ENCODE results near the gene CDH4.

The CDH4 gene

DNA sequence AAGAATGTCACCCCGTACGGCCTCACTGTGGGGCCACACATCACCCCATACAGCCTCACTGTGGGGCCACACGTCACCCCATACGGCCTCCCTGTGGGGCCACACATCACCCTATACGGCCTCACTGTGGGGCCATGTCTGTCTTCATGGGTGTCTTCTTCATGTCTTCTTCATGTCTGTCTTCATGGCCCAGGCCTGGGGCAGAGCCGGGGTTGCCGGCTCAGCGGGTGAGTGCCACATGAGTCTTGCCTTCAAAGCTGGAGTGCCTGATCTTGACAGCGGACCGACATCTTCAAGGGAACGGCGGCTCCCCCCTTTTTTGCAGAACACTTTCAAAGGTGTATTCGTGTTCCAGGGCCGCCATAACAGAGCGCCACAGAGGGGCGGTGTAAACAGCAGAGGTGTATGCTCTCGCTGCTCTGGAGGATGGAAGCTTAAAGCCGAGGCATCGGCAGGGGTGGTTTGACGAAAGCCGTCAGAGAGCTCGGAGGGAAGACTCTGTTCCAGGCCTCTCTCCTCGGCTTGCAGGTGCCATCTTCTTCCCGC is 448.6 kb downstream of the CDH4 start:
- Mint-ChIP-seq H3K4me3 (no peak overlapping the region), H3K4me1 (no peaks in the 10 kb centered on the region), H3K9me3 (no peaks in the 10 kb centered on the region), H3K27ac (no peak overlapping the region), H3K36me3 (no peaks in the 10 kb centered on the region)
- ATAC-seq (no peak), DNase-seq (ENCODE audit: low spot score in 2 of 2) (no peak)

DNA sequence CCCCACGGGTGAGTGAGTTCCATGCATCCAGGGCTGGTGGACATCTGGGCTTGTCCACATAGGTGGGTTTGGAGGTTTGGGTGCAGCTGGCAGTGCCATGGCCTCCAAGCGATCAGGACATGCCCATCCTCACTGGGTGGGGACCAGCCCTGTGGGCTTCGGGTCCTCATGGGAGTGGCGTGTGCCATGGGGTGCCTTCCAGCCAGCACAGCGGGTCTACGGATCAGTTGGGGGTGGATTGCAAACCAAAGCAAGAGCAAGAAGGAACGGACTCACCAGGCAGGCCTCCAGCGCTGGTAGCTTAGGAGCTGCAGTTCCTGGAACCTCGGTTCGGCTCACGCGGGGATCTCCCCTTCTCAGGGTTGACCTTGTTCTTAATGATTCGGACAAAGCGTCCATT is 449.3 kb downstream of the CDH4 start:
- H3K9me3 Mint-ChIP-seq, result no peaks in the 10 kb centered on the region
- H3K4me1 Mint-ChIP-seq, result no peaks in the 10 kb centered on the region
- H3K36me3 Mint-ChIP-seq, result no peaks in the 10 kb centered on the region
- no peak for DNase-seq (ENCODE audit: low spot score in 2 of 2)
- H3K4me3 Mint-ChIP-seq, result no peak overlapping the region
- ATAC-seq, result no peak
- H3K27ac Mint-ChIP-seq, result no peak overlapping the region

DNA sequence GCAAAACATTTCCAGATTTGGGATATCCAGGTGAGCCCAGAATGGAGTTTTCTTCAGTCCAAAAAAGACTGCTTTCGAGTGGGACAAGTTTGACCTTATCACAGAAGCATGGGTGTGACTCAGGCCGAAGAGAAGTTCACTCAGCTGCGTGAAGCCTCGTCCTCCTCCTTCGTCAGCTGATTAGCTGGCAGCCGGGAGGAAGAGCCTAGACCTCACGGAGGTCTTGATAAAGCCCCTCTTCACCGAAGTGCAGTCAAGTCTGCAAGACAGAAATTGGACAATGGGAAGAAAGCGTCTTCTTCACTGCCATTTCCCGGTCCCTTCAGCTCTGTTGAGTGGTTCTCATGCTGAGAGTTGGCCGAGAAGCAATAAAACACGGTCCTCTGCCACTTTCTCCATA is 449.7 kb downstream of the CDH4 start:
- Mint-ChIP-seq H3K9me3 (no peaks in the 10 kb centered on the region), H3K36me3 (no peaks in the 10 kb centered on the region), H3K4me1 (no peaks in the 10 kb centered on the region), H3K27ac (no peak overlapping the region), H3K4me3 (no peak overlapping the region)
- DNase-seq (ENCODE audit: low spot score in 2 of 2) (no peak), ATAC-seq (no peak)

DNA sequence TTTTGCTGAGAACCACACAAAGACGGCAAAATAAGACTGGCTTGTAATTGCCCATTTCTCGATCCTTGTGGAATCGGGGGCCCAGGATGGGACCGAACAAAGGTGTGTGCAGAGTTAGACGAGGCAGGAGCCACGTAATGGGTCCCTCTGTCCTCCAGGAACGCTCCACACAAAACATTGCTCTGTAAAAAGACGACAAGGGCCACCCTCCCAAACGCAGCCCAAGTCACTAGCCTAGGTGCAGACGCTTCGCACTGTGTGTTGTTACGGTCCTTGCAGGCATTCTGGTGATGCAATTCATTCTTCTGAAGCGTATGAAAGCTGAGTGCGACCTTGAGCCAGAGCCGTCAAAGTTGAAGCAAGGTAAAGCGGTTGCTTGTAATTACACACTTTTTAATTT is 450.2 kb downstream of the CDH4 start:
- H3K27ac Mint-ChIP-seq, result no peak overlapping the region
- H3K36me3 Mint-ChIP-seq, result no peaks in the 10 kb centered on the region
- H3K4me1 Mint-ChIP-seq, result no peaks in the 10 kb centered on the region
- ATAC-seq, result no peak
- no peaks in the 10 kb centered on the region for H3K9me3 Mint-ChIP-seq
- H3K4me3 Mint-ChIP-seq, result no peak overlapping the region
- DNase-seq (ENCODE audit: low spot score in 2 of 2), result no peak

DNA sequence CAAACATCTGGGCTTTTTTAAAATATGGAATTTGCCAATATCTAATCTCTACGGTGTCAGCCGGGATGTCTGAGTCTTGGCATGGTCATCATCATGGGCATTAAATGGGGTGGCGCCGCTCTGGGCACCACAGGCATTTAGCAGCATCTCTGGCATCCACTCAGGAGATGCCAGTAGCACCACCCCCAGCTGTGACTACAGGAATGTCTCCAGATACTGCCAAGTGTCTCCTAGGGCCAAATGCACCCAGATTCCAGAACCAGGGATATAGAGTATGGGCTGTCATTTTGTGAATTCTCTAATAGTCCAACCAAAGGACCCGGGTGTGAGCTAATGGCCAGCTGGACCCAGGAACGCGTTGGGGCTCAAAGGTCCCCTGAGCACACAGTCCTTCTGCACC is 452.6 kb downstream of the CDH4 start:
- ATAC-seq, result no peak
- H3K4me1 Mint-ChIP-seq, result no peaks in the 10 kb centered on the region
- no peak overlapping the region for H3K4me3 Mint-ChIP-seq
- no peak for DNase-seq (ENCODE audit: low spot score in 2 of 2)
- no peak overlapping the region for H3K27ac Mint-ChIP-seq
- H3K9me3 Mint-ChIP-seq, result no peaks in the 10 kb centered on the region
- no peaks in the 10 kb centered on the region for H3K36me3 Mint-ChIP-seq

DNA sequence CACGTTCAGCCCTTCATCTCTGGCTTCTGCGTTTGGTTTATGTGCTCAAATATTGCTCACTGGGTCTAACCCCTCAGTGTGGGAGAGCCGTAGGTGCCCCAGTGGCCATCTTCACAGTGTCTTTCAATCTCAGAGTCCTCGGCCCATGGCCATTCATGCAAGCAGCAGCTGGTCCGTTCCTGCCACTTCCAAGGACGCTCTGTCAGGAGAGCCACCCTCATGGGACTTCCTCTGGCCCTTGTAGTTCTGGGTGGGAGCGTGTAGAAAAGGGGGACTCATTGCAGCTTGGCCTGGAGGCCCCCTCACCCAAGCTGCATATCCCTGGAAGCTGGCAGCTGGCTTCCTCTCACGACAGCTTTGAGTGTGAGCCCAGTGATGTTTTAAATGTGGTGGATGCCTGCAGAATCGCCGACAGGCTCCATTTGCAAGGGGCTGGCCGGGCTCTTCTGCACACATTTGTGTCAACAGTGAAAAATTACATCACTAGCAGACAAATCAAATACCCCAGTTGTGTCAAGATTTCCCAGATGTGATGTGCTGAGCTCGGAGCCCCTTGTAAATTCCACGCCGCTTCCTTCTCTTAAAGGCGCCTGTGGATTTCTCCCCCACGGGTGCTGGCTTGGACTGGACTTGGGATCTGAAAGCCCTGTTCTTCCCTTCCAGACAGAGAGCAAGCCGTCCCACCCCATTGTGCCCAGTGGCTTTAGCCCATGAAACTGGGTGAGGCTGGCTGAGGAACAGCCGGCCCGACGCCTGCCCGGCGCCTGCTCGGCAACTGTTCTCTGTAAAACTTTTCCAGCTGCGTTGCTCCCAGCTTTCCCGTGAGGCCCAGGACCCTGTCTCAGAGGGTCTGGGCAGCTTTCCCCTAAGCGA is 453.6 kb downstream of the CDH4 start:
- no peak for DNase-seq (ENCODE audit: low spot score in 2 of 2)
- no peak for ATAC-seq
- H3K4me1 Mint-ChIP-seq, result no peaks in the 10 kb centered on the region
- H3K36me3 Mint-ChIP-seq, result no peaks in the 10 kb centered on the region
- H3K27ac Mint-ChIP-seq, result no peak overlapping the region
- H3K9me3 Mint-ChIP-seq, result no peaks in the 10 kb centered on the region
- H3K4me3 Mint-ChIP-seq, result no peak overlapping the region

DNA sequence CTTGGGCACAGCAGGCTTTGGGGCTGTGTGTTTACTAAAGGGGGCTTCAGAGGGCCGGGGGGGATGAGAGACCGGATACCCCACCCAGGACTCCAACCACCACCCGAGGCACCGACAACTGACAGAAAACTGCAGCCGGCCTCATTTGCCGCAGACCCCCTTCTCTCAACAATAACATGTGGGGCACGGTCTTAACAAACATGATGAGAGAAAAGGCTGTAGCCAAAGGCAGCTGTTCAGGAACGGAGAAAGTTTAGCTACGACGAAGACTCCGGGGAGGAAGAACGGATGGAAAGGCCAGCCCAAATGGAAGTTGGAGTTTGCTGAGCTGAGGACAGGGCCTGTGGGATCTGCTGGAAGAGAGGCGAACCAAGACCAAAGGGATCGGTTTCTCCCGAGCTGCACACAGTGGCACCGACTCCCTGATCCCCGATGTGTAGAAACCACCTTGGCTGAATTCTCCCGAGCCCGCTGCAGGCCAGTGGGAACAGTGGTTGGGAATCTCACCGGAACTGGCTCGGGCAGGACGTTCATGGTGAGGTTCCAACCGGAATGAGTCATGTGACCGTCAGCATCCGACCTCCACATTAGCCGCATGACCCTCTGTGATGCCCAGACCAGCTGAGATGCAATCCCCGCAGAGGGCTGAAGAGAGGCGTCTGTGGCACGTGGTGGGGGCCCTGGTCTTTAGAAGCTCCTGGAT is 454.3 kb downstream of the CDH4 start:
- Mint-ChIP-seq H3K4me1 (no peaks in the 10 kb centered on the region), H3K4me3 (no peak overlapping the region), H3K27ac (no peak overlapping the region), H3K36me3 (no peaks in the 10 kb centered on the region), H3K9me3 (peaks cover 3% of the 10 kb centered on the region)
- no peak for ATAC-seq
- DNase-seq (ENCODE audit: low spot score in 2 of 2), result no peak

DNA sequence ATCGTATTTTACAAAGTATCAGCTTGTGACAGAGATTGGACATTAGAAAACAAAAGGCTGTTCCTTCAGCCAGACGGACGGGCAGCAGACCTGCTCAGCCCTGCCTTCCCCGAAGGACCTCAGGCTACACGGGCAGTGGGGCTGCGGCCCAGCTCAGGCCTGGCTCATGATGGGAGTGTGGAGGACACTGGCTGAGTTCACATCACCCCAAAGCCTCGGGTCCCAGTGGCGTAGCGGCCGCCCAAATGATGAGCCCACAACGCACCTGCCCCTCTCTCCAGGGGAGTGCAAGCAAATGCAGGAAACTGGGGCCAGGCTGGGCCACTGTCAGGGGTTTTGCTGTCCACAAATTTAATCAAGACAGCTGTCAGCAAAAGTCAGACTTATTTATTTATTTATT is 456.8 kb downstream of the CDH4 start:
- H3K9me3 Mint-ChIP-seq, result peaks cover 4% of the 10 kb centered on the region
- no peaks in the 10 kb centered on the region for H3K36me3 Mint-ChIP-seq
- DNase-seq (ENCODE audit: low spot score in 2 of 2) (no peak), ATAC-seq (no peak)
- H3K4me1 Mint-ChIP-seq, result no peaks in the 10 kb centered on the region
- no peak overlapping the region for H3K27ac Mint-ChIP-seq
- H3K4me3 Mint-ChIP-seq, result no peak overlapping the region

DNA sequence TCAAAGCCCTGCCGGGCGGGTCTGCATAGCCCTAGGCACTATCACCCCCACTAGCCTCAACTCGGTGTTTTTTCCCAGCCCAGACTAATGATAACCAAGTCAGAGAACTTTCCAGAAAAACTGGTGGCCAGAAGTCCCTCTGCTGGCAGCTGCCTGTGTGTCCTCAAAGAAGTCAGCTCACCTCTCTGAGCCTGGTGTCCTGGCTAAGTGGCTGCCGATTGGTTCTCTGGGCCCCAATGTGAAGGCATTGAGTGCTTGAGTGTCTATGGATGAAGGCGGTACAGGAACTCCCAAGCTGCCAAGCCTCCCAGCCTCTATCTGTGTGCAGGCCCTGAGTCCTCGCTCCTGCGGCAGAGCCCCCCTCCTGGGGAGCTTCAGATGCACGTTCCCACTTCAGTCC is 458.0 kb downstream of the CDH4 start:
- peaks cover 4% of the 10 kb centered on the region for H3K9me3 Mint-ChIP-seq
- DNase-seq (ENCODE audit: low spot score in 2 of 2) (no peak), ATAC-seq (no peak)
- no peaks in the 10 kb centered on the region for H3K36me3 Mint-ChIP-seq
- no peaks in the 10 kb centered on the region for H3K4me1 Mint-ChIP-seq
- no peak overlapping the region for H3K4me3 Mint-ChIP-seq
- H3K27ac Mint-ChIP-seq, result no peak overlapping the region

DNA sequence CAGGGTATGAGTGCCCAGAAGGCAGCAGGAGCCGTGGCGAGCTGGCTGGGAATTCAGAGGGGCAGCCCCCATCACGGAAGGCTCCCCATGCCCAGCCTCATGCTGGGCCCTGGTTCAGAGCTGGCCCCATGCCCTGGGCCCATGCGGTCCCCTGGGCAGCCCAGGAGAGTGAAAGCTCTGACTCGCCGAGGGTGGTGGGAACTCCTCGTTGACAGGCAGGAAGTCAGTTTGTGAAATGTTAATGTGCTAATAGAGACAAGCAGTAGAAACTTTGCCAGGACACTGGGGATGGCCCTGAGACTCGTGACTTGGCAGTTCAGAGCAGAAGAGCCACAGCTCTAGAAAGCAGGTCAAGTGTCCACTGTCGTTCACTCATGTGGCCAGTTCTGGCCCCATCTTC is 460.6 kb downstream of the CDH4 start:
- Mint-ChIP-seq H3K4me3 (no peak overlapping the region), H3K9me3 (peaks cover 4% of the 10 kb centered on the region), H3K4me1 (no peaks in the 10 kb centered on the region), H3K27ac (no peak overlapping the region), H3K36me3 (no peaks in the 10 kb centered on the region)
- no peak for DNase-seq (ENCODE audit: low spot score in 2 of 2)
- ATAC-seq, result no peak

DNA sequence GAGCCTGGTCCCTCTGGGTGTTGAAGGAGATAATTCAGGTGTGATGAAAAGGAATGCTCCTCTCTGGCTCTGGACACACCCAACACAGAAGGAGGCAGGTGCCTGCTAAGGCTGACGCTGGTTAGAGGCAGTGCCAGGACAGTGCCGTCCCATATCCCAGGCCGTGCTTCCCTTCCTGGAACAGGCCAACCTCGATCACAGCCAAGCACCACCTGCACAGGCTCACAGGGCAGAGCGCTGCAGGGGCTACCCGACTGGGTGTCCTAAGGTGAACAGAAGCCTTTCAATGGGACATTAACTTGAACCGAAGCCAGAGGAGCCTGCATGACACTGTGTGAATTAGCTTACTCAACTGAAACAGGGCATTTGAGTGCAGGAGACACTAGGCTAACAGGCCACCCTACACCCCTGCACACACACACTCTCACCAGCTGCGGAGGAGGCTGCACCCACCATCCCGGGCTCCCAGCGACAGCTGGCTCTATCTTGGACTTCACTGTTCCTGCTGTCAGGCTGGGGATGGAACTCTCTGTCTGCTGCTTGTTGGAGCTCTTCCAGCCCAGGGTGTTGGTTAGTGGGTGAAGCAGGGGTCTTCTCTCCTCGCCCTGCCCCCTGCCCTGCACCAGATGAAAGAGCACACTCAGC is 466.4 kb downstream of the CDH4 start:
- peaks cover 17% of the 10 kb centered on the region for H3K4me1 Mint-ChIP-seq
- no peaks in the 10 kb centered on the region for H3K36me3 Mint-ChIP-seq
- H3K4me3 Mint-ChIP-seq, result peak overlapping the region; percentile 69
- no peaks in the 10 kb centered on the region for H3K9me3 Mint-ChIP-seq
- no peak overlapping the region for H3K27ac Mint-ChIP-seq
- DNase-seq (ENCODE audit: low spot score in 2 of 2), result no peak
- ATAC-seq, result no peak

DNA sequence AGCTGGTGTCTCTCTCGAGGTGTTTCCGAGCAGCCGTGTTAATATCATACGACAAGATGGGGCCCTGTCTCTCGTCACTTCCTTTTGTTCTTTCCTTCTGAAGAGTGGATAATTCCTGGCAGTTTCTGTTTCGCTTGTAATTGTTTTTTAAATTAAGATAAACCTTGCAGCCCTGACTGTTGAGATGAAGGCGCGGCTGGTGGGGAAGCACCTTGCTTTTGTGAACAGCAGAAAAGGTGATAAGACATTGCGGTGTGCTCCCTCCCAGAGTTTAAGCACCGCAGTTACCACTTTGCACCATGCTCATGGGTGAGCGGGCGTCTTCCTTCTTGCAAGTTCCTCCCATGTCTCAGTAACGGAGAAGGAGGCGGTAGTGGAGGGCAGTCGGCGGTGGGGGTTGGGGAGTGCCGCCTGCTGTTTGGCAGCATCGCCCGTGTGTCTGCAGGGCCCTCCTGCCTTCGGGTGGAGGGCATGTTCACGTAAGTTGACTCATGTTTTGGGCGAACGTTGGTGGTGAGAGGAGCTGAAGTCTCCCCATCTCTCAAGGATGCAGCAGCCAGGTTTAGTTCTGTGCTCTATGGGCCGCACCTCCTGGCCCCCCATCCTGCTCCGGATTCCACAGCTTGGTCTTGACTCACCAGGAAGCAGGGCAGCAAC is 467.8 kb downstream of the CDH4 start:
- ATAC-seq, result peak; percentile 51

DNA sequence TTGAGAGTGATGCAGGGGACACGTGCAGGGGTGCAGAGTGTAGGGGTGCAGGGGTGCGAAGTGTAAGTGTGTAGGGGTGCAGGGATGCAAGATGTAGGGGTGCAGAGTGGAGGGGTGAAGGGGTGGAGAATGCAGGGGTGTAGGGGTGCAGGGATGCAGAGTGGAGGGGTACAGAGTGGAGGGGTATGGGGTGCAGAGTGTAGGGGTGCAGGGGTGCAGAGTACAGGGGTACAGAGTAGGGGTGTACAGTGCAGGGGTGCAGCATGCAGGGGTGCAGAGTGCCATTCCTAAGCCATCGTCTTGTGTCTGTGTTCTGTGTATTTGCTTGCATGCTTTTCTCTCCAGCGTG is 468.3 kb downstream of the CDH4 start:
- peaks cover 17% of the 10 kb centered on the region for H3K4me1 Mint-ChIP-seq

More for the DNA sequence above, 467.8 kb downstream of the CDH4 start:
- no peaks in the 10 kb centered on the region for H3K36me3 Mint-ChIP-seq
- peak in 1 of 2 donors; percentile 61 for DNase-seq (ENCODE audit: low spot score in 2 of 2)
- H3K9me3 Mint-ChIP-seq, result no peaks in the 10 kb centered on the region
- peak overlapping the region; percentile 69 for H3K4me3 Mint-ChIP-seq
- peak overlapping the region; percentile 76 for H3K27ac Mint-ChIP-seq
- H3K4me1 Mint-ChIP-seq, result peaks cover 17% of the 10 kb centered on the region

DNA sequence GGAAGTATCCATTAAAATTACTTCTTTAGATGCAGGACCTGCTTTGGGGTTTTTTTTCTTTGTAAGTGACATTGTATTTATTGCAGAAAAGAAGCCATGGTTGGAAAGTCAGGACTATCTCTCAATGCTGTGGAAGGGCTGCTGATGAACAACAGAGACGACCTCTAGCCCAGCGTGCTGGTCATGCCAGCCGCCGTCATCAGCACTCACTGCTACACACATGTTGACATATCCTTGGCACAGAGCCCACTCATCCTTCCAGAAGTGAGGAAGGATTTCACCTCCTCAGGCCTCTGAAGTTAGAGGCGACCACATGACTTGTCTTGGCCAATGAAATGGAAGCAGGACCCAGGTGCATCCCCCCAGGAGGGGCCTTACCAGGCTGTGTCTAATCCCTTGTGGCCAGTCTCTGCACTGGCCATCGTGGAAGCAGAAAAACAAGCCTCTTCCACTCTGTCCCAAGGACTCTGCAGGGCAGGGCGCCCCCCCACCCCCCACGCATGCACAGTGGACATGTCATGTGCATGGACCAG is 470.2 kb downstream of the CDH4 start:
- Mint-ChIP-seq H3K36me3 (no peaks in the 10 kb centered on the region), H3K4me3 (no peak overlapping the region), H3K27ac (no peak overlapping the region), H3K9me3 (no peaks in the 10 kb centered on the region), H3K4me1 (peaks cover 17% of the 10 kb centered on the region)
- ATAC-seq (no peak), DNase-seq (ENCODE audit: low spot score in 2 of 2) (no peak)

More for the DNA sequence above, 468.3 kb downstream of the CDH4 start:
- DNase-seq (ENCODE audit: low spot score in 2 of 2), result no peak
- H3K36me3 Mint-ChIP-seq, result no peaks in the 10 kb centered on the region
- peak overlapping the region; percentile 76 for H3K27ac Mint-ChIP-seq
- no peak for ATAC-seq
- H3K9me3 Mint-ChIP-seq, result no peaks in the 10 kb centered on the region
- peak overlapping the region; percentile 69 for H3K4me3 Mint-ChIP-seq

All from stimulated activated effector memory CD8-positive, alpha-beta T cell treated with anti-CD3 and anti-CD28 coated beads, Interleukin-12 subunit alpha, Interleukin-12 subunit beta, amount 100 ng/mL, for 72 hours (primary cell).